Fibroblast of the aortic adventitia (primary cell): ENCODE measurements around the gene DZIP1. TPM values are rescaled to one million over a fixed set of nuclear protein-coding genes. Genes with fewer than 3 reads are reported as not detected.
A peak's percentile ranks its signal among the peaks of the same experiment; 100 is the strongest.

Source experiments
- DNase-seq: peaks from one replicate; pipeline ENCODE4 v3.0.0-alpha.2; 2010; ENCODE audit warnings: low read depth
- H3K4me3 ChIP-seq: 2 replicates; pipeline ENCODE4 v1.5.1; 2011; ENCODE audit warnings: low read depth, mild to moderate bottlenecking, control low read depth, low read length, moderate library complexity
- total RNA-seq: library from RNA; depleted of rRNA; stranded (reverse); fragments of >200 nt; gene quantifications from 2 replicates; pipeline ENCODE4 v1.2.3, GENCODE V29; 2012; ENCODE audit warnings: low replicate concordance
- TF ChIP-seq, protein P1 (sequence below): IDR thresholded peaks from 2 replicates; pipeline ENCODE4 v1.5.1; 2011; ENCODE audit warnings: mild to moderate bottlenecking, low read length, control low read depth, inconsistent platforms; ENCODE audit not compliant: insufficient read depth

DZIP1 gene
- total RNA-seq, 1 donor, result 37.3 TPM

DNA sequence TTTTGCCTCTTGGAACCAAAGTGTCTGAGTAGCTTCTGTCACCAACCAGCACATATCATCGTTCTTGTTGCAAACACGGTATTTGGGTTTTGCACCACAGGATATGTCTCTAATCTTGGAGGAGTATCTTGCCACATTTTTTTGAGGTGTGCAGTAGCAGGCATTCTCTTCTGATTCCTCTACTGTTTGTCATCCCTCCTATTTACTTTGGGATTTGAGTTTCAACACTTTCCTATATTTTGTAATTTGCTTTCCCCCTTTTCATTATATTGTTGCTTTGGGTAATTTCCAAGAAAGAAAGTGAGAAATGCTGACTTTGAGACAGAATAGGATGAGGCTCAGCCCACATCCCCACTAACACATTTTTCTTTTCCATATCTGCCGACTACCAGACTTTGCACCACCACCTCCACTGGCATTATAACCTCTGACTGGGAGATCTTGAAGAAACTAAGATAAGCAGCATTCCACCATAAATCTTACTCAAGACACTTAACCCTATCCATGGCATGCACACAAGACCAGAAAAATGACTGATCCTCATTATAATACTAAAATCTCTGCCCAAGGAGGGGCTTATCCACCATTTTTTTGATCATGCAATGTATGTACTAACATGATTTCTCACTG is 12.0 kb upstream of the DZIP1 start:
- no peak for DNase-seq
- H3K4me3 ChIP-seq, result no peak overlapping the region

DNA sequence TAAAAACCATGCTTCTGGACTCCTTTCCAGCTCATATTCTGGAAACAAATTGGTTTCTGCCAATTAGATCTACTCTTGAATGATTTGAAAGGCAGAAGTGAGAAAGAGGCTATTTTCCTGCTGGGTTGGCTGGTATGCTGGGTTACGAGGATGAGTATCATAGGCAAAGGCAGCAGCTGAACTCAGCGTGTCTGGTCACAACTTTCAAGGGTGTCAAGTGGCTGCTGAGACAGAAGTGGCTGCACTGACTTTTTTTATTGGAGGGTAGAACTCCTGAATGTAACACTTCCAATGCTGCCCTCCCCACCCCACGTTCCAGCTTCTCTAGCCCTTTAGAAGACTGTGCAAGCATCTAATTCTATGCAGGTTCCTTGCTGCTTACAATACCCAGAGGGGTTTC is 8.3 kb upstream of the DZIP1 start:
- DNase-seq, result no peak
- TF ChIP-seq, protein P1, sequence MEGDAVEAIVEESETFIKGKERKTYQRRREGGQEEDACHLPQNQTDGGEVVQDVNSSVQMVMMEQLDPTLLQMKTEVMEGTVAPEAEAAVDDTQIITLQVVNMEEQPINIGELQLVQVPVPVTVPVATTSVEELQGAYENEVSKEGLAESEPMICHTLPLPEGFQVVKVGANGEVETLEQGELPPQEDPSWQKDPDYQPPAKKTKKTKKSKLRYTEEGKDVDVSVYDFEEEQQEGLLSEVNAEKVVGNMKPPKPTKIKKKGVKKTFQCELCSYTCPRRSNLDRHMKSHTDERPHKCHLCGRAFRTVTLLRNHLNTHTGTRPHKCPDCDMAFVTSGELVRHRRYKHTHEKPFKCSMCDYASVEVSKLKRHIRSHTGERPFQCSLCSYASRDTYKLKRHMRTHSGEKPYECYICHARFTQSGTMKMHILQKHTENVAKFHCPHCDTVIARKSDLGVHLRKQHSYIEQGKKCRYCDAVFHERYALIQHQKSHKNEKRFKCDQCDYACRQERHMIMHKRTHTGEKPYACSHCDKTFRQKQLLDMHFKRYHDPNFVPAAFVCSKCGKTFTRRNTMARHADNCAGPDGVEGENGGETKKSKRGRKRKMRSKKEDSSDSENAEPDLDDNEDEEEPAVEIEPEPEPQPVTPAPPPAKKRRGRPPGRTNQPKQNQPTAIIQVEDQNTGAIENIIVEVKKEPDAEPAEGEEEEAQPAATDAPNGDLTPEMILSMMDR, result no peak
- no peak overlapping the region for H3K4me3 ChIP-seq

More for the DNA sequence above, 12.0 kb upstream of the DZIP1 start:
- TF ChIP-seq, protein P1, result no peak

DNA sequence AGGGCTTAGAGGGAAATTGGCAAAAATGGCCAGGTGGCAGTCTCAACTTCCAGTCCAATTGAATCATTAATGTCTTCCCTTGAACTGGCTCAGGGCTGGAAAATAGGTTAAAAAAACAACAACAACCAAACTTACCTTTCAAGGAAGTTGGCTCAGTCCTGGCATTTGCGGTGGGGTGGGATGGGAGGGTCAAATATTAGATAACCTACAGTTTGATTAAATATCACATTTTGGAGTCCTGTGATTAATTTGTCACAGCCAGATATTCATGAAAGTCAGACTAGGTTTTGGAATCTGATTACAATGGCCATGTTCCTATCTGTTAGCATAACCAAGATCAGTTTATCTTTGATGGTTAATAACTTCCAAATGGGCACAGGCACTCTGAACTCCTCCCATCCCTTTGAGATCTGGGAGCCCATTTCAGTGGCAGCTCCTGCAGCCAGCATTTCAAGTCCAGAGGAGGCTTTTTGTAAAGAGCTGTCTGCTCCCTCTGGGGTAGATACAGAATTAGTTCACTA is 7.8 kb upstream of the DZIP1 start:
- no peak overlapping the region for H3K4me3 ChIP-seq
- no peak for DNase-seq
- TF ChIP-seq, protein P1, result no peak

GRCh38 chr13:95650696-95651095 is 6.2 kb upstream of the DZIP1 start:
- TF ChIP-seq, protein P1, result no peak
- H3K4me3 ChIP-seq, result no peak overlapping the region
- DNase-seq, result no peak

DNA sequence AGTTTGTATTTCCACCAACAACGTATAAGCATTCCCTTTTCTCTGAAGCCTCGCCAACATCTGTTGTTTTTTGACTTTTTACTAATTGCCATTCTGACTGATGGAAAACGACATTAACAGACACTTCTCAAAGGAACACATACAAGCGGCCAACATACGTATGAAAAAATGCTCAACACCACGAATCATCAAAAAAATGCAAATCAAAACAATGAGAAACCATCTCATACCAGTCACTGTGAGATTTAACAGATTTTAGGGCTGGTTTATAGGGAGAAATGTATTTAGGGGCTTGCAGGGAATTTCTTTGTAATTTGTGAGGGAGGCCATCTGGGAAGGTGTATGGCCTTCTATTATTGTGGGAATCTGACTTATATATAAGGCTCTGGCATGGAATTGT is 2.8 kb upstream of the DZIP1 start:
- no peak for DNase-seq
- TF ChIP-seq, protein P1, result no peak
- no peak overlapping the region for H3K4me3 ChIP-seq

DNA sequence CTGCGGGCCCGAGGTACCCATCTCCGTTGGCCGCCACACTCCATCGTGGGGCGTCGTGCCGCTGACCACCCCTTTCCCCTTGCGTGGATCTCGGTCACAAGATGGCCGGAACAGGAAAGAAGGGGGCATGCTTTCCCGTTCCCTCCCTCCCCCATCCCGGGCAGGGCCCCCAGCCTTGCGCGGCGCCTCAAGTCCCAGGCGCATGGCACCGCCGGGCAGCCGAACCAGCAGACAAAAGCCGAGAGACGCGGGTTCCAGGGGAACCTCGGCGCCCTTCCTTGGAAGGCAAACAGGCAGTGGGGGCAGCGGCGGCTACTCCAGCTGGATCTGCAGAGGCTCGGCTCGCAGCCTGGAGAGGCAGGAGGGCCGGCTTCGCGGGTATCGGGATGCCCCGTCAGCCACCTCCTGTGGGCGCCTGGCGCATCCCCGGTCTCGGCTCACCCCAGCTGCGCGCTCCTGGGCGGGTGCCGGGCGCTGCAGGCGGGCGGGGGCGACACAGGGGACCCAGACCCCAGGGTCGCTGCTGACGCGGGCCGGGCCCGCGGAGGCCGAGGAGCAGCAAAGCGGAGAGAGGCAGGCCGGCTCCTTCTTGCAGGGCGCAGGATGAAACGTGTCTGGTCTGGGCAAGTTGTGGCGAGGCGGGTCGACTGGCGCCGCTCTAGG is 439 bp downstream of the DZIP1 start:
- H3K4me3 ChIP-seq, result peak overlapping the region; percentile 76
- TF ChIP-seq, protein P1, result no peak
- DNase-seq, result peak; percentile 49
